GM10266 (cell line): Measurements from ENCODE around the gene EHBP1L1.
A peak's percentile ranks its signal among the peaks of the same experiment; 100 is the strongest.

ENCODE experiments used
- DNase-seq: peaks from one replicate; pipeline ENCODE4 v3.0.0; 2012; ENCODE audit errors: extremely low spot score
- TF ChIP-seq, protein P1 (sequence below): IDR thresholded peaks from 2 replicates; pipeline ENCODE4 v1.5.1; 2012; ENCODE audit warnings: mild to moderate bottlenecking, low read depth; ENCODE audit not compliant: control insufficient read depth, insufficient read depth; ENCODE audit errors: missing control alignments

The EHBP1L1 gene

DNA sequence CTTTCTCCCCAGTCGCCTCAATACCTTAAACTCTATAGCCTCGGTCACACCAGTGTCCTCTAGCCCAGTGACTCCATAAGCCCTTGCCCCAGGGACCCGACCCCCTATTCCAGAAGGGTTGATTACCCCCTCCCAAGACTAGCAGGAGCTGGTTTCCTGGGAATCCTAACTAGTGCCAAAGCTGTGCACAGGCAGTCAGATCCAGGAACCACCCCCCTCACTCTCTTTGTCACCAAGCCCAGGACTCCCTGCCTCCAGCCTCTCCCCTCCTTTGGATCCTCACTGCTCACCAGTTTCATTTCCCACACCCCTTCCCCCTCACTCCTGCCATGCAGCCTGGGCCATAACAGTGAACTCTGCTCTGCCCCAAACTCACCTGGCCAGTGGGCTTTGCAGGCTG is 27.5 kb upstream of the EHBP1L1 start:
- no peak for DNase-seq
- TF ChIP-seq, protein P1, sequence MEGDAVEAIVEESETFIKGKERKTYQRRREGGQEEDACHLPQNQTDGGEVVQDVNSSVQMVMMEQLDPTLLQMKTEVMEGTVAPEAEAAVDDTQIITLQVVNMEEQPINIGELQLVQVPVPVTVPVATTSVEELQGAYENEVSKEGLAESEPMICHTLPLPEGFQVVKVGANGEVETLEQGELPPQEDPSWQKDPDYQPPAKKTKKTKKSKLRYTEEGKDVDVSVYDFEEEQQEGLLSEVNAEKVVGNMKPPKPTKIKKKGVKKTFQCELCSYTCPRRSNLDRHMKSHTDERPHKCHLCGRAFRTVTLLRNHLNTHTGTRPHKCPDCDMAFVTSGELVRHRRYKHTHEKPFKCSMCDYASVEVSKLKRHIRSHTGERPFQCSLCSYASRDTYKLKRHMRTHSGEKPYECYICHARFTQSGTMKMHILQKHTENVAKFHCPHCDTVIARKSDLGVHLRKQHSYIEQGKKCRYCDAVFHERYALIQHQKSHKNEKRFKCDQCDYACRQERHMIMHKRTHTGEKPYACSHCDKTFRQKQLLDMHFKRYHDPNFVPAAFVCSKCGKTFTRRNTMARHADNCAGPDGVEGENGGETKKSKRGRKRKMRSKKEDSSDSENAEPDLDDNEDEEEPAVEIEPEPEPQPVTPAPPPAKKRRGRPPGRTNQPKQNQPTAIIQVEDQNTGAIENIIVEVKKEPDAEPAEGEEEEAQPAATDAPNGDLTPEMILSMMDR = no peak

DNA sequence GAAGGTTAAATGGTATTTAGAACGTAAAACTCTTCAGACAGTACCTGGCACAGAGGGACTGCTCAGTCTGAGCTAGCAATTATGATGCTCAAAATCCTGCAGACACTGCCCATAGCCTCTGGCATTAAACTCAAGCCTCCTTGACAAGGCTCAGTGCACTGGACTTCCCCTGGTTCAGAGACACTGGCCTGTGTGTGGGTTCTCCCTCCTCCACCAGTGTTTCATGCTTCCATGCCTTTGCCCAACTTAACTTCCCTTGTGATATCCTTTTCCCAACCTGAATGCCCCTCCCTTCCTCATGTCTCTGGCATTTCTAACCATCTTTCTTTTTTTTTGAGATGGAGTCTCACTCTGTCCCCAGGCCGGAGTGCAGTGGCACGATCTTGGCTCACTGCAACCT is 26.8 kb upstream of the EHBP1L1 start:
- TF ChIP-seq, protein P1 = no peak
- no peak for DNase-seq

DNA sequence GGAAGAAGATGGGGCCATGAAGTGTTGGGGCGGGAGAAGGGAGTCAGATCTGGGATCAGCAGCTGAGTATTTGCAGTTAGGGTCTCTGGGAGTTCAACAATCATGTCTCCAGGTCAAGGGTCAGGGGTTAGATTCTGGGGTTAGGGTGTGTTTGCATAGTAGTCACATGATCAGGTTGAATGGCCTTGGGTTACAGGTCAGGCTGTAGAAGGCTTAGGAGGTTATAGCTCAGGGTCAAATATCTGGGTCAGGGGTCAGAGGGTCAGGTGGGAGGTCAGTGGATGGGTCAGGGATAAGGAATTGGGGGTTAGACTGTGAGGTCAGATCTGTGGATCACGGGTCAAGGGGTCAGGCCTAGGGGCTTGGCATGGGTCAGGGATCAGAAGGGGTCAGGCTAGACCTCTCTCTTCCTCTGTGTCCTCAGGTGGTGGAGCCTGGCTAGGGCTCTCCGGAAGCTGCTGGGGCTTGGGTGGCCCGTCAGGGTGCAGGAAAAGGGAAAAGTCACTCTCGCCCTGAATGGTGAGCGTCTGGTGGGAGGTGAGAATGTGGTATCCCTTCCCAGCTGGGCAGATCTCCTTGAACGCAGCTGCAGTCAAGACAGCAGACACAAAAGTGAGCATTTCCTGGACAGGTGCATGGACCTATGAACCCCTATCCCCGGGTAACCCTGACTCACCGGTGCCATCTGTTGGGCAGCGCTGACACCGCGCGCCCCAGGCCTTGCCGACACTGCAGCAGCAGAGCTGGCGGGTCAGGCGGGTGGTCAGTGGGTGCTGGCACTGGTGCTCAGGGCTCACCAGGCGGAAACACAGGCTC is 24.1 kb upstream of the EHBP1L1 start:
- peak; percentile 78 for DNase-seq
- TF ChIP-seq, protein P1 = peak; percentile 81

DNA sequence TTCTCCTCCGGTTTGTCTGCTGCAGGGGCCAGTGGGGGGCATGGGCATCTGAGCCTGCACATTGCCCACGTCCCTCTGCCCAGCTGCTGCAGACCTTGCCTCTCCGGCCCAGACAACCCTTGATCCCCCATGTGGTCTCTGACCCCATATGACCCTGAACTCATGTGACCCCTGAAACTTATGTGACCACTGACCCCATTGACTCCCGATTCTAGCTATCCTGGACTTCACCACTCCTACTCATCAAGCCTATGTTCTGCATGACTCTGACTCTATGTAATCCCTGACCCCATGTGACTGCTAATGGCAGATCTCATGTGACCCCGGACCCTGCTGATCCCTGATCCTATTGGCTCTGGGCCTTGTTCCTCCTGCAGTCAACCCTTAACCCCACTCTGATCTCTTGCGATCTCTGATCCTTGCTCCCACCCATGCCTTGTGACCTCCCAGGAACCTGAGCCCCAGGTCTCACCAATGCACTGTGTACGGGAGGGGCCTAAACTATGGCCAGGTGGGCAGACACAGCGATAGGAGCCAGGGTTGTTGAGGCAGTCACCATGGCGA is 23.4 kb upstream of the EHBP1L1 start:
- TF ChIP-seq, protein P1 = no peak
- no peak for DNase-seq

DNA sequence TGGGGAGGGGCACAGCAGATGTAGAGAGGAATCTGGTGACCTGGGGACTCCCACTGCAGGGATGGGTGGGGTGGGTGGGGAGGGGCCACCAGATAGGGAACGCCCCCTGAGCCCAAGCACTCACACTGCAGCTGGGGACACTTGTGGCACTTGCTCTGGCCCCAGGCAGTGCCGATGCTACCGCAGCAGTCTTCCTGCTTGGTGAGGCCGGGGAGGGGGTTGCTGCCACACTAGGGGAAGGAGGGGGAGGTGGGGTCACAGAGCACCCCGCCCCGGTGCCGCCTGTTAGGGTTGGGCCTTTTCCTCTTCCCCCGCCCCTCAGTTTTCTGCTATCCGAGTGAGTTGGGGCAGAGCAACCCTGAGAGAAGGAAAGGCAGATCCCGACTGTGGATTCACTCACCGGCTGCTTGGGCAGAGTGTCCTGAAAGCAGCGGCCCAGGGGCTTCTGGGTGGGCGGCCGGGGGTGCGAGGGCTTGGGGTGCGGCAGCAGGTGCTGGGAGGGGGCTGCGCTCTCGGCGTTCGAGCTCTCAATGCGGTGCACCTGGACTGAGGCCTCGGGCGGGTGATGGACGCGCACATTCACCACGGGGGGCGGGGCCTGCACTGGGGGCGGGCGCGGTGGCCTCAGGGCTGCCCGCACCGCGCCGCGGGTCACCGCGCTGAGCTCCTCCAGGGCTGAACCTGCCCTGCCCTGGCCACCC is 22.4 kb upstream of the EHBP1L1 start:
- no peak for DNase-seq
- TF ChIP-seq, protein P1 = no peak

- TF ChIP-seq, protein P1 = no peak
- DNase-seq = no peak
These were observed 21.6 kb upstream of the EHBP1L1 start for GRCh38 chr11:65554057-65554818.
